Liver (tissue), 3 donors: ENCODE measurements around the gene INPP4A.

Experiments
- ATF3 ChIP-seq: IDR thresholded peaks from 2 replicates; pipeline ENCODE4 v1.6.1; 2016; ENCODE audit warnings: antibody characterized with exemption
- CTCF ChIP-seq: fragments of 150-350 bp; IDR thresholded peaks from 2 replicates; pipeline ENCODE4 v1.5.1; 2017; ENCODE audit warnings: improper control_type of control experiment, low read depth, low read length; ENCODE audit not compliant: missing input control
- EGR1 ChIP-seq, 2 donors: IDR thresholded peaks; 2 replicates each; pipeline ENCODE4 v1.6.1; 2016 to 2018; ENCODE audit warnings: antibody characterized with exemption in 2 of 2, low read depth in 2 of 2
- GABPA ChIP-seq, 2 donors: IDR thresholded peaks in 1 of 2; conservative IDR thresholded peaks in 1 of 2; 2 replicates each; pipeline ENCODE4 v1.6.1; 2016; ENCODE audit warnings: antibody characterized with exemption in 2 of 2, mild to moderate bottlenecking in 1 of 2, moderate library complexity in 1 of 2
- JUND ChIP-seq, 2 donors: IDR thresholded peaks; 2 replicates each; pipeline ENCODE4 v1.6.1; 2016; ENCODE audit warnings: antibody characterized with exemption in 2 of 2
- MAX ChIP-seq: IDR thresholded peaks from 2 replicates; pipeline ENCODE4 v1.6.1; 2016; ENCODE audit warnings: antibody characterized with exemption
- RAD21 ChIP-seq, 2 donors: IDR thresholded peaks; 2 replicates each; pipeline ENCODE4 v1.6.1; 2016; ENCODE audit warnings: antibody characterized with exemption in 2 of 2, mild to moderate bottlenecking in 2 of 2
- REST ChIP-seq: IDR thresholded peaks from 2 replicates; pipeline ENCODE4 v1.6.1; 2016; ENCODE audit warnings: antibody characterized with exemption, mild to moderate bottlenecking
- RXRA ChIP-seq, 2 donors: IDR thresholded peaks; 2 replicates each; pipeline ENCODE4 v1.6.1; 2017 to 2018; ENCODE audit warnings: antibody characterized with exemption in 2 of 2, mild to moderate bottlenecking in 1 of 2
- SP1 ChIP-seq: IDR thresholded peaks from 2 replicates; pipeline ENCODE4 v1.6.1; 2018; ENCODE audit warnings: antibody characterized with exemption, mild to moderate bottlenecking
- TAF1 ChIP-seq: conservative IDR thresholded peaks from 2 replicates; pipeline ENCODE4 v1.6.1; 2016; ENCODE audit warnings: antibody characterized with exemption, mild to moderate bottlenecking
- YY1 ChIP-seq: IDR thresholded peaks from 2 replicates; pipeline ENCODE4 v1.6.1; 2016; ENCODE audit warnings: antibody characterized with exemption, mild to moderate bottlenecking
- ZBTB33 ChIP-seq: IDR thresholded peaks from 2 replicates; pipeline ENCODE4 v1.6.1; 2016; ENCODE audit warnings: antibody characterized with exemption
- donor health status: healthy.
- donor health status: healthy.

GRCh38 chr2:98561018-98561417 is 116.4 kb downstream of the INPP4A start:
- TF ChIP-seq CTCF (no peak), EGR1 (IDR thresholded peaks at IDR 0.05; ENCODE audit: low read depth in 2 of 2) (no peak), REST (no peak), YY1 (no peak), ATF3 (no peak), GABPA (IDR thresholded peaks at IDR 0.05 in 1 of 2, conservative IDR thresholded peaks at IDR 0.05 in 1 of 2) (no peak), TAF1 (no peak), ZBTB33 (no peak), SP1 (no peak), MAX (no peak), RXRA (IDR thresholded peaks at IDR 0.05) (no peak), JUND (IDR thresholded peaks at IDR 0.05) (no peak), RAD21 (IDR thresholded peaks at IDR 0.05) (no peak)
